HUES48 (cell line): ENCODE results near the gene RPP21.

Experiments
- H3K27ac ChIP-seq: one replicate; pipeline ENCODE4 v1.7.0; 2013; ENCODE audit warnings: low read depth, low read length, inconsistent platforms
- H3K27me3 ChIP-seq: 2 replicates; pipeline ENCODE4 v1.6.1; 2013; ENCODE audit warnings: mild to moderate bottlenecking, low read length; ENCODE audit not compliant: control insufficient read depth, insufficient read depth
- H3K36me3 ChIP-seq: 2 replicates; pipeline ENCODE4 v1.6.1; 2013; ENCODE audit warnings: low read length; ENCODE audit not compliant: control insufficient read depth, insufficient read depth
- H3K4me1 ChIP-seq: 2 replicates; pipeline ENCODE4 v1.6.1; 2013; ENCODE audit warnings: mild to moderate bottlenecking, low read length; ENCODE audit not compliant: control insufficient read depth, insufficient read depth
- H3K4me3 ChIP-seq: 2 replicates; pipeline ENCODE4 v1.5.1; 2013; ENCODE audit warnings: mild to moderate bottlenecking, low read depth, low read length
- H3K9ac ChIP-seq: 2 replicates; pipeline ENCODE4 v1.6.1; 2013; ENCODE audit warnings: mild to moderate bottlenecking, low read depth, low read length, moderate library complexity
- H3K9me3 ChIP-seq: 2 replicates; pipeline ENCODE4 v1.6.1; 2013; ENCODE audit warnings: low read length; ENCODE audit not compliant: control insufficient read depth, insufficient read depth

Gene RPP21

DNA sequence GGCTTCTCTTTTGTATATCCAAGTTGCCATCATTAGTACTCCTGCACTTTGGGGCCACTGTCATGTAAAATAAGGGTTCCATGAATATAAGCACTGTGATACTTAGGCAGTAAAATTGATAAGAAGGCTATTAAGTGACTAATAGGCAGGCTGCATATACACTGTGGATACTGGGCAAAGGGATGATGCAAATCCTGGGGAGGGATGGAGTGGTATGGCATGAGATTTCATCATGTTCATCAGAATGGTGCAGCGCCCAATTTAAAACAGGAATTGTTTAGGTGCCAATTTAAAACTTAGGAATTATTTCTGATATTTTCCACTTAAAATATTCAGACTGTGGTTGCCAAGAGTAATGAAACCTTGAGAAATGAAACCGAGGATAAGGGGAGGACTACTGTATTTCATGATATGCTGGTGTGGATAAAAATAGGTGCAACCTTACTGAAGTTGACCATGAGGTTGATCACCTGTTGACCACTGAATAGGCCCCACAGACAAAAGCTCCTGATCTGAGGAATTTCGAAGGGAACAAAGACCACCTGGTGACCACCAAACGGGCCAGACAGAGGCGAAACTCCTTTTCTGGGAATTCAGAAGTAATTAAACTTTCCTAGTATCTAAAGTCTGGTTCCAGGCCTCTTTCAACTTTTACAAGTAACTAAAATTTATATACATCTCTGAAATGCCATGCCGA is 23.1 kb upstream of the RPP21 start:
- Histone ChIP-seq H3K4me1 (peaks cover 71% of the 10 kb centered on the region), H3K9ac (peak overlapping the region; percentile 42; the same call in 1 of the 2 replicates), H3K27me3 (no peaks in the 10 kb centered on the region), H3K4me3 (peak overlapping the region; percentile 46), H3K27ac (peak overlapping the region; percentile 80), H3K36me3 (peaks cover 12% of the 10 kb centered on the region), H3K9me3 (no peaks in the 10 kb centered on the region)

- H3K27ac ChIP-seq = peak overlapping the region; percentile 80
- H3K9me3 ChIP-seq = no peaks in the 10 kb centered on the region
- peak overlapping the region; percentile 46 for H3K4me3 ChIP-seq
- H3K27me3 ChIP-seq = no peaks in the 10 kb centered on the region
- H3K36me3 ChIP-seq = peaks cover 11% of the 10 kb centered on the region
- peak overlapping the region; percentile 42; the same call in 1 of the 2 replicates for H3K9ac ChIP-seq
- peaks cover 69% of the 10 kb centered on the region for H3K4me1 ChIP-seq
Observed at GRCh38 chr6:30322527-30323501, 22.1 kb upstream of the RPP21 start.

GRCh38 chr6:30323806-30324205 is 21.1 kb upstream of the RPP21 start:
- H3K4me1 ChIP-seq = peaks cover 59% of the 10 kb centered on the region
- H3K9ac ChIP-seq = no peak overlapping the region
- peak overlapping the region; percentile 80; the same call in 1 of the 2 replicates for H3K4me3 ChIP-seq
- H3K9me3 ChIP-seq = no peaks in the 10 kb centered on the region
- peaks cover 10% of the 10 kb centered on the region for H3K36me3 ChIP-seq
- H3K27me3 ChIP-seq = no peaks in the 10 kb centered on the region
- H3K27ac ChIP-seq = no peak overlapping the region

DNA sequence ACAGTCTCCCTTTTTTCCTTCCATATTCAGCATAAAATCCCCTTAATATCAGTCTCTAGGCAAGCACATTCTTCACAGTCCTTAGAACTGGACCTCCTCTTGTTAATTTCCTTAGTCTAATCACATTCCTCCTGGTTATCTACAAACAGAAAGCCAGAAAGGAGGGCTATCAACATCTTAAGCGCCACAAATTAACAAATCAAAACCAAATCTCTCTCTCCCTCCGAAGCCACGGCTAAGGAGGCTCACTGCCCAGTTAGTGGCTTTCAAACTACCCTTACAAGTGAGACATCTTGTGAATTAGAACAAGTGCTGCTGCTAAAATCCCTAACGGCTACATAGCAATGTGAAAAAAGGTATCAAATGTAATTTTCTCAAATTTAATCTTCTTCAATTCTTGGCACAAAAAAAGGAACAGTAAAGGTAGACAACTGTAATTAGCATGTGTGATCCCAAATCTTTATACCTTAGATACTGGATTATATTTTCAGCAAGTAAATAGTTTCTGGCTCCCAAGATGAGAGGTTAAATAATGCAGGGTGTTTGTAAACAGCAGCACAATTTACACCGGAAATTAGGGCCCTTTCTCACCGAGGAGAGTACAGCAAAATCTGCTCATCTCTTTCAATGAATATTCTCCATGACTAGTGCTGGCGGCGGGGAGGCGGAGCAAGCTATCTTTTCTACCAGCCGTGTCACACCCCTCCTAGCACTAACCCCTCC is 19.6 kb upstream of the RPP21 start:
- Histone ChIP-seq H3K27me3 (no peaks in the 10 kb centered on the region), H3K4me1 (peaks cover 46% of the 10 kb centered on the region), H3K9me3 (no peaks in the 10 kb centered on the region), H3K36me3 (peaks cover 18% of the 10 kb centered on the region), H3K4me3 (peak overlapping the region; percentile 80), H3K27ac (peak overlapping the region; percentile 98), H3K9ac (peak overlapping the region; percentile 43)

DNA sequence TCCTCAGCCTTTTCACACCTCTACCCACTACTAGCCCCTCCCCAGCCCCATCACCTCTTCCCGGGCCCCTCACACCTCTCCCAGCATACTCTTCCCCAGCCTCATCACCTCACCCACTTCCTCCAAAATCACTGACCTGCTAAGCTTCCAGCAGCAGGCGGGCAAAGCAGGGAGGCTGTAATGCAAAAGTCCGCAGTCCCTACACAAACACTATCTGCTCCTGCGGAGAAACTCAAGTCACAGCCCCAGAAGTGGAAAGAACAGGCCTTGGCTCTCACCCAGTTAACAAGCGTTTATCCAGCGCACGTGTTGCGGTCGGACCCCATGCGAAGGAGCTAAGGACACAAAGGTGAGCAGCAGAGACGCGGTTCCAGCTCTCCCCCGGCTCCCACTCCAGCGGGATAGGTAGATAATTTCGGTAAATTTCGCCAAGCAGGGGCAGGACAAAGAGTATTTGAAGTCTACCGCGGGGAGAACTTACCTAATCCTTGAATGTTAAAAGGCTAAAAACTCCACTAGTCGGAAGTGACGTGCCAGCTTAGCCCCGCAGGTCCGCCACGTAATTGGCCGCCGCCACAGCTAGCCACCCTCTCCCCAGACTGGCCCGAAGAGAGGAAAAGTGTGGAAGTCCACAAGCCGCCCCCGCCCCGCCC is 19.0 kb upstream of the RPP21 start:
- Histone ChIP-seq H3K9ac (peak overlapping the region; percentile 90), H3K4me1 (peaks cover 39% of the 10 kb centered on the region), H3K36me3 (peaks cover 25% of the 10 kb centered on the region), H3K27ac (peak overlapping the region; percentile 98), H3K4me3 (peak overlapping the region; percentile 80), H3K9me3 (no peaks in the 10 kb centered on the region), H3K27me3 (no peaks in the 10 kb centered on the region)

DNA sequence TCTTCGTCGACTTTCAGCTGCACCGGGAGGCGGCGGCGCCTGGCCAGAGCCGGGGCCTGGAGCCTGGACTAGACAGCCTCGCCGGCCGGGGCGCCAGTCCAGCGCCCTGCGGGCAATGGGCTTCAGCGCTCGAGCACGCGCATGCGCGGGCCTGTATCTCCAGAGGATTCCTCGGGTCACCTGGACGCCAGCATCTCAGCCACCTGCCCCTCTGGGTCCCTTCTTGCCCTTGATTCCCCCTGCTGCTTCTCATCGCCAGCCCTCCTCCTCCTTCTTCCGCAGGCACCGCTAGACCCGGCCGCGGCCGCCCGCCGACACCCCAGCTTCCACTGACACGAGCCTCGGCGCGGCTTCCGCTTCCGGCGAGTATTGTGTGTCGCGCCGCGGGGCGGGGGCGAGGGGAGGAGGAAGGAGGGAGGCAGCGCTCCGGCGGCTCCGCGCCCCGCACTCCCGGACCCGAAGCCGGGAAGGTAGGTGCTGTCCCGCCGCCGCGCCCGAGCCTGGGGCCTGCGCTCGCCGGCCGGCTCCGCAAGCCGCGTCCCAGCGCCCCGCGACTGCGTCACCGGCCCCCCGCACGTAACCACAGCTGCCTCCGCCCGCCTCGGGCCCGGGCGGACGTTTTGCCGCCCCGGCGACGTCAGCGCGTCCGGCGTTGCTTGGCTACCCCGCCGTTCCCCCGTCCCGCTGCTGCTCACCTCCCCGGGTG is 18.3 kb upstream of the RPP21 start, which contains the start of gene TRIM39:
Gene TRIM39, plus strand, starts transcription at position 402 of the 706 bp plus-strand sequence. CDS start 2,391 bp downstream, outside the sequence.
- H3K36me3 ChIP-seq = peaks cover 31% of the 10 kb centered on the region
- peaks cover 33% of the 10 kb centered on the region for H3K4me1 ChIP-seq
- peak within 1 kb of the TSS; percentile 90 for H3K9ac ChIP-seq
- H3K27me3 ChIP-seq = no peaks in the 10 kb centered on the region
- peak within 1 kb of the TSS; percentile 98 for H3K27ac ChIP-seq
- peak within 1 kb of the TSS; percentile 80 for H3K4me3 ChIP-seq
- no peaks in the 10 kb centered on the region for H3K9me3 ChIP-seq

DNA sequence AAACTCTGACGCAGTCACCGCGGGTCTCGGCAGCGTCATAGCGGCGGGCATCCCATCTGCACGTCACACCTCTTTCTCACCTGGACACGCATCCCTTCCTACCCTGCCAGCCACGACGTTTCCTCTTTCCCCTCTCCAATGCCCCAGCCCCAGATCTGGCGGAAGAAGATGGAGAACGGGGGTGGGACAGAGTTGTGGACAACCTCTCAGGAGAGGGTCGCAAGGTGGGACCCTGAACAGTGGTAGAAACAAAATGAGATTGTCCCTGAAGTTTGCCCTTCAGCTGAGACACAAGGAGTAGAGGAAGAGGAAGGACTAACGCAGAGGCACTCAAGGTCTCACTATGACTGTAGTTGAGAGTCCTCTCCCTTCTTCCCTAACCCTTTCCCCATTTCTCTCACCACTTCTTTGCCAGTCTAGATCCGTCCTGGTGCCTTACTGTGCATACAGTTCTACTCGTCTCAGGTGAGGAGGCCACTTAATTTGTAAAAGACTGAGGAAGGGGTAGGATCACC is 17.7 kb upstream of the RPP21 start:
- peaks cover 37% of the 10 kb centered on the region for H3K36me3 ChIP-seq
- peak overlapping the region; percentile 98 for H3K27ac ChIP-seq
- H3K27me3 ChIP-seq = no peaks in the 10 kb centered on the region
- H3K9ac ChIP-seq = peak overlapping the region; percentile 90
- peaks cover 27% of the 10 kb centered on the region for H3K4me1 ChIP-seq
- H3K4me3 ChIP-seq = peak overlapping the region; percentile 80
- H3K9me3 ChIP-seq = no peaks in the 10 kb centered on the region

- Histone ChIP-seq H3K9me3 (no peaks in the 10 kb centered on the region), H3K27me3 (no peaks in the 10 kb centered on the region), H3K36me3 (peaks cover 46% of the 10 kb centered on the region), H3K27ac (no peak overlapping the region), H3K4me1 (peaks cover 17% of the 10 kb centered on the region), H3K9ac (no peak overlapping the region), H3K4me3 (no peak overlapping the region)
Observed at GRCh38 chr6:30328397-30328796, 16.6 kb upstream of the RPP21 start.

GRCh38 chr6:30329331-30329730 is 15.6 kb upstream of the RPP21 start:
- no peak overlapping the region for H3K4me3 ChIP-seq
- no peaks in the 10 kb centered on the region for H3K9me3 ChIP-seq
- no peak overlapping the region for H3K9ac ChIP-seq
- peaks cover 54% of the 10 kb centered on the region for H3K36me3 ChIP-seq
- peaks cover 10% of the 10 kb centered on the region for H3K4me1 ChIP-seq
- no peaks in the 10 kb centered on the region for H3K27me3 ChIP-seq
- H3K27ac ChIP-seq = no peak overlapping the region
